Lung (tissue), 12 donors: ENCODE results near the gene LRRC4B. TPM values are rescaled to one million over a fixed set of nuclear protein-coding genes. Genes with fewer than 3 reads are reported as not detected.

Experiments
- ATAC-seq: fragments of 200-7000 bp; cut with Tn5 transposase; one replicate; pipeline ENCODE4 v1.9.1; 2020; ENCODE audit warnings: moderate number of reproducible peaks; ENCODE audit not compliant: insufficient read depth, low FRiP score
- DNase-seq, 3 donors: peaks; one replicate each; pipeline ENCODE4 v3.0.0-alpha.2; 2013 to 2017
- H3K27ac ChIP-seq, 2 donors: one replicate each; pipeline ENCODE4 v1.5.1; 2013; ENCODE audit warnings: mild to moderate bottlenecking in 2 of 2, moderate library complexity in 2 of 2, control low read depth in 1 of 2, inconsistent platforms in 1 of 2, low read depth in 1 of 2, low read length in 1 of 2
- H3K27me3 ChIP-seq, 3 donors: one replicate each; pipeline ENCODE4 v1.5.1; 2013; ENCODE audit warnings: low read length in 2 of 3; ENCODE audit not compliant: control insufficient read depth in 3 of 3, insufficient read depth in 3 of 3
- H3K36me3 ChIP-seq, 4 donors: one replicate each; pipeline ENCODE4 v1.5.1; 2013; ENCODE audit warnings: low read length in 4 of 4, mild to moderate bottlenecking in 1 of 4, moderate library complexity in 1 of 4; ENCODE audit not compliant: control insufficient read depth in 4 of 4, insufficient read depth in 4 of 4
- H3K4me1 ChIP-seq, 5 donors: one replicate each; pipeline ENCODE4 v1.5.1; 2013; ENCODE audit warnings: low read length in 5 of 5, mild to moderate bottlenecking in 2 of 5, moderate library complexity in 1 of 5; ENCODE audit not compliant: control insufficient read depth in 5 of 5, insufficient read depth in 5 of 5
- H3K4me3 ChIP-seq: one replicate; pipeline ENCODE4 v1.5.1; 2013; ENCODE audit warnings: mild to moderate bottlenecking, control low read depth, moderate library complexity
- H3K9ac ChIP-seq, 2 donors: one replicate each; pipeline ENCODE4 v1.5.1; 2013; ENCODE audit warnings: low read length in 2 of 2, control low read depth in 1 of 2; ENCODE audit not compliant: insufficient read depth in 1 of 2
- H3K9me3 ChIP-seq, 4 donors: one replicate each; pipeline ENCODE4 v1.5.1; 2013; ENCODE audit warnings: low read length in 3 of 4, mild to moderate bottlenecking in 1 of 4, moderate library complexity in 1 of 4; ENCODE audit not compliant: control insufficient read depth in 4 of 4, insufficient read depth in 3 of 4
- CTCF ChIP-seq: IDR thresholded peaks from 2 replicates; pipeline ENCODE4 v1.5.1; 2012; ENCODE audit warnings: mild to moderate bottlenecking; ENCODE audit errors: control extremely low read depth, extremely low read depth
- WGBS, 2 donors: extraction: QIAGEN DNeasy Blood & Tissue Kit; methylation state at CpG; one replicate each; pipeline ENCODE4 v1.1.7; 2013; 5-methylcytosine and 5-hydroxymethylcytosine counted together
- polyA plus RNA-seq, 2 donors: library from polyadenylated mRNA; stranded (reverse); fragments of 200-250 nt; gene quantifications; one replicate each; pipeline ENCODE4 v1.2.1, GENCODE V29; 2013
- total RNA-seq, 2 donors: library from RNA; depleted of rRNA in 1 of 2; stranded (reverse); fragments of >200 nt in 1 of 2; gene quantifications; one replicate each; pipeline ENCODE4 v1.2.1, GENCODE V29; 2014 to 2021
- donor health status: control.
- donor health status: control.
- donor health status: Bipolar disorder and iron deficiency.
- donor health status: healthy.
- donor health status: DM: yes; HTN: yes; CAD: no.

Gene LRRC4B
- total and polyA plus RNA-seq, 4 donors, result 1.7 to 10.8 (median 2.7) TPM

GRCh38 chr19:50505856-50506611, 62.2 kb downstream of the LRRC4B start:
- DNase-seq, result no peak

GRCh38 chr19:50501568-50502475, 66.4 kb downstream of the LRRC4B start:
- H3K4me3 ChIP-seq, result no peak overlapping the region
- 69 to 79% methylated on average over 25 of the region's 25 CpGs for WGBS, 2 donors
- DNase-seq (no peak), ATAC-seq (no peak)
- TF ChIP-seq CTCF, result no peak
- H3K4me1 ChIP-seq, result no peaks in the 10 kb centered on the region
- H3K36me3 ChIP-seq, result peaks cover 0 to 8% (median 0%) of the 10 kb centered on the region in 4 donors
- peak overlapping the region in 1 of 2 donors; percentile 97 for H3K27ac ChIP-seq
- H3K27me3 ChIP-seq, result peaks cover 0 to 17% (median 9%) of the 10 kb centered on the region in 3 donors
- H3K9ac ChIP-seq, result no peak overlapping the region
- H3K9me3 ChIP-seq, result no peaks in the 10 kb centered on the region

More at GRCh38 chr19:50505856-50506611, 62.2 kb downstream of the LRRC4B start:
- H3K4me1 ChIP-seq, result peaks cover 0 to 10% (median 0%) of the 10 kb centered on the region in 5 donors
- H3K36me3 ChIP-seq, result peaks cover 0 to 8% (median 0%) of the 10 kb centered on the region in 4 donors
- no peaks in the 10 kb centered on the region for H3K27me3 ChIP-seq
- WGBS, 2 donors, result 95 to 97% methylated on average over 29 to 30 of the region's 30 CpGs
- H3K4me3 ChIP-seq, result no peak overlapping the region
- no peak for TF ChIP-seq CTCF
- no peak for ATAC-seq
- H3K9me3 ChIP-seq, result no peaks in the 10 kb centered on the region
- H3K9ac ChIP-seq, result no peak overlapping the region
- no peak overlapping the region for H3K27ac ChIP-seq

GRCh38 chr19:50501186-50501567, 67.1 kb downstream of the LRRC4B start:
- no peak overlapping the region for H3K4me3 ChIP-seq
- peak overlapping the region in 1 of 2 donors; percentile 97 for H3K27ac ChIP-seq
- H3K27me3 ChIP-seq, result peaks cover 0 to 17% (median 9%) of the 10 kb centered on the region in 3 donors
- ATAC-seq (no peak), DNase-seq (no peak)
- H3K36me3 ChIP-seq, result peaks cover 0 to 5% (median 0%) of the 10 kb centered on the region in 4 donors
- H3K9ac ChIP-seq, result no peak overlapping the region
- no peaks in the 10 kb centered on the region for H3K4me1 ChIP-seq
- TF ChIP-seq CTCF, result no peak
- H3K9me3 ChIP-seq, result no peaks in the 10 kb centered on the region
- 78 to 85% methylated on average over 12 of the region's 12 CpGs for WGBS, 2 donors
